Measurements from ENCODE around the gene DUSP5.

DNA sequence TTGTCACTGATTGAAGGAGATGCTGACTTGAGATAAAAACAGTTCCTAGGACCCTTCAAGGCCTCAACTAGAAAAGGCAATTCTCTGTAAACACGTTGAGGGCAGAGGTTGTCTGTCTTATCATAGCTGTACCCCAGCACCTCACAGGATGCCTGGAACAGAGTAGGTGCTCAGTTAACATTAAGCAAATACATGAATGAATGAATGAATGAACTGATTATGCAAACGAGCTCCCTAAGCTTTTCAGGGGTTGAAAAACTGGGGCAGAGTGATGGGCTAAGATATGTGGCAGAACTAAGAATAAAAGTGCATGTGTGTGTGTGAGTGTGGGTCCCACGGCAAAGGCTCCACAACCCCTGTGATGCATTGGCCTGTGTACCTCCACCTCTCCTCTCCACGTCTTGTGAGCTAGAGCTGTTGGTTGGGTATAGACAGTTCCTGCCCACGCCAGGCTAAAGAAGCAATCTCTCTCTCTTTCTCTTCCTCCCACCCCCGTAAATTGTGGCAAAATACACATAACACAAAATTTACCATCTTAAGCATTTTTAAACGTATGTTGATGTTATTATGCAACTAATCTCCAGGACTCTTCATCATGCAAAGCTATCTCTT, 48.9 kb downstream of the DUSP5 start:
- TF ChIP-seq EZH2phosphoT487 (IDR thresholded peaks at IDR 0.05; ENCODE audit: low read depth, severe bottlenecking, unreplicated experiment) (no peak), EZH2 (IDR thresholded peaks at IDR 0.05; ENCODE audit: borderline replicate concordance) (no peak)
- TF ChIP-seq, protein P1, sequence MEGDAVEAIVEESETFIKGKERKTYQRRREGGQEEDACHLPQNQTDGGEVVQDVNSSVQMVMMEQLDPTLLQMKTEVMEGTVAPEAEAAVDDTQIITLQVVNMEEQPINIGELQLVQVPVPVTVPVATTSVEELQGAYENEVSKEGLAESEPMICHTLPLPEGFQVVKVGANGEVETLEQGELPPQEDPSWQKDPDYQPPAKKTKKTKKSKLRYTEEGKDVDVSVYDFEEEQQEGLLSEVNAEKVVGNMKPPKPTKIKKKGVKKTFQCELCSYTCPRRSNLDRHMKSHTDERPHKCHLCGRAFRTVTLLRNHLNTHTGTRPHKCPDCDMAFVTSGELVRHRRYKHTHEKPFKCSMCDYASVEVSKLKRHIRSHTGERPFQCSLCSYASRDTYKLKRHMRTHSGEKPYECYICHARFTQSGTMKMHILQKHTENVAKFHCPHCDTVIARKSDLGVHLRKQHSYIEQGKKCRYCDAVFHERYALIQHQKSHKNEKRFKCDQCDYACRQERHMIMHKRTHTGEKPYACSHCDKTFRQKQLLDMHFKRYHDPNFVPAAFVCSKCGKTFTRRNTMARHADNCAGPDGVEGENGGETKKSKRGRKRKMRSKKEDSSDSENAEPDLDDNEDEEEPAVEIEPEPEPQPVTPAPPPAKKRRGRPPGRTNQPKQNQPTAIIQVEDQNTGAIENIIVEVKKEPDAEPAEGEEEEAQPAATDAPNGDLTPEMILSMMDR (IDR thresholded peaks at IDR 0.05; ENCODE audit: poor library complexity) = no peak
